GM19438 (cell line): ENCODE results near the gene BIRC5.

Experiments used
- ATAC-seq: cut with Tn5 transposase; IDR thresholded peaks from one replicate; pipeline ENCODE4 v1.9.1; 2021; ENCODE audit warnings: low read depth; ENCODE audit not compliant: unreplicated experiment

BIRC5 gene

GRCh38 chr17:78182504-78182903 is 31.5 kb upstream of the BIRC5 start:
- ATAC-seq: no peak

- no peak for ATAC-seq
Measured at GRCh38 chr17:78183916-78184315, 30.1 kb upstream of the BIRC5 start.

- ATAC-seq: no peak
Measured at GRCh38 chr17:78184351-78184750, 29.7 kb upstream of the BIRC5 start.

GRCh38 chr17:78184868-78185267 is 29.2 kb upstream of the BIRC5 start:
- no peak for ATAC-seq

GRCh38 chr17:78185981-78186691 is 27.9 kb upstream of the BIRC5 start:
- ATAC-seq: no peak

- peak; percentile 83 for ATAC-seq
Measured at GRCh38 chr17:78186692-78187595, 27.1 kb upstream of the BIRC5 start, which contains the start of the genes AFMID and TK1. AFMID (plus strand) TSS chr17:78187362; CDS start chr17:78187371, 9 bp downstream. TK1 (minus strand) TSS chr17:78187052; CDS start chr17:78186994, 58 bp downstream.

- no peak for ATAC-seq
Measured at GRCh38 chr17:78196716-78197115, 17.3 kb upstream of the BIRC5 start.

GRCh38 chr17:78197147-78197832 is 16.8 kb upstream of the BIRC5 start:
- ATAC-seq: no peak

GRCh38 chr17:78200451-78200850 is 13.6 kb upstream of the BIRC5 start:
- no peak for ATAC-seq

GRCh38 chr17:78202666-78203065 is 11.4 kb upstream of the BIRC5 start:
- no peak for ATAC-seq

- no peak for ATAC-seq
Measured at GRCh38 chr17:78204387-78205123, 9.5 kb upstream of the BIRC5 start.

GRCh38 chr17:78205124-78205775 is 8.8 kb upstream of the BIRC5 start:
- no peak for ATAC-seq

- ATAC-seq: no peak
Measured at GRCh38 chr17:78206298-78206697, 7.8 kb upstream of the BIRC5 start.

- no peak for ATAC-seq
Measured at GRCh38 chr17:78208486-78208885, 5.6 kb upstream of the BIRC5 start.

- no peak for ATAC-seq
Measured at GRCh38 chr17:78210111-78210510, 3.9 kb upstream of the BIRC5 start.

GRCh38 chr17:78211032-78211431 is 3.0 kb upstream of the BIRC5 start:
- no peak for ATAC-seq

GRCh38 chr17:78214706-78215061 is 631 bp downstream of the BIRC5 start:
- ATAC-seq: no peak

GRCh38 chr17:78219396-78220150 is 5.5 kb downstream of the BIRC5 start:
- ATAC-seq: no peak

- no peak for ATAC-seq
Measured at GRCh38 chr17:78223061-78223460, 9.0 kb downstream of the BIRC5 start.
